Activated CD4-positive, alpha-beta memory T cell treated with anti-CD3 and anti-CD28 coated beads for 36 hours (primary cell): ENCODE results near the gene ALDH5A1. TPM values are rescaled to one million over a fixed set of nuclear protein-coding genes. Genes with fewer than 3 reads are reported as not detected.

Experiments
- CTCF ChIA-PET: fragments of 350-600 bp; sonication (Branson Sonifier 250); formaldehyde crosslinking; loops from one replicate; lab custom pipeline; 2021; ENCODE audit warnings: antibody characterized with exemption, inconsistent platforms; lab: Charles Lee
- POLR2A ChIA-PET: fragments of 350-600 bp; sonication (Branson Sonifier 250); formaldehyde crosslinking; loops from one replicate; lab custom pipeline; 2021; ENCODE audit warnings: antibody characterized with exemption; lab: Charles Lee
- DNase-seq: peaks from one replicate; pipeline ENCODE4 v3.0.0-alpha.2; 2020
- H3K27ac Mint-ChIP-seq: one replicate; pipeline ENCODE4 v1.8.0; 2021; ENCODE audit warnings: mixed read lengths
- H3K27me3 Mint-ChIP-seq: one replicate; pipeline ENCODE4 v1.8.0; 2021; ENCODE audit warnings: mixed read lengths
- H3K36me3 Mint-ChIP-seq: one replicate; pipeline ENCODE4 v1.8.0; 2021; ENCODE audit warnings: mixed read lengths
- H3K4me1 Mint-ChIP-seq: one replicate; pipeline ENCODE4 v1.8.0; 2021; ENCODE audit warnings: low read depth, mixed read lengths
- H3K4me3 Mint-ChIP-seq: one replicate; pipeline ENCODE4 v1.8.0; 2021; ENCODE audit warnings: mild to moderate bottlenecking, mixed read lengths
- H3K9me3 Mint-ChIP-seq: one replicate; pipeline ENCODE4 v1.8.0; 2021; ENCODE audit warnings: mixed read lengths
- intact Hi-C: fragments of 100-400 bp; cut with micrococcal nuclease; formaldehyde crosslinking; loops from one replicate; pipeline ENCODE4 v1.15.1; 2023
- total RNA-seq, 2 experiments: library from RNA; stranded (reverse); gene quantifications; one replicate each; pipeline ENCODE4 v1.2.3, GENCODE V29; 2021

ALDH5A1 gene
- total RNA-seq, 2 experiments from 2014 or later, result 13.1 to 13.9 TPM

GRCh38 chr6:24583463-24584381 lies 89.0 kb downstream of the ALDH5A1 start:
- intact Hi-C loops, result loop anchor here (1.0 to 5.0 kb wide), 4 partner anchors 83 to 489 kb away; partner anchors contain the start of genes GMNN and TDP2
- ChIA-PET POLR2A (no interaction called here), CTCF (interaction anchor here (0.6 to 8.8 kb wide), 37 partner anchors 9 to 487 kb away, joined by 3 to 117 read pairs (median 4); partner anchors contain the start of genes ACOT13, GMNN, KIAA0319 and TDP2)
- H3K4me3 Mint-ChIP-seq, result no peak overlapping the region
- H3K9me3 Mint-ChIP-seq, result no peaks in the 10 kb centered on the region
- H3K36me3 Mint-ChIP-seq, result no peaks in the 10 kb centered on the region
- peaks cover 2% of the 10 kb centered on the region for H3K4me1 Mint-ChIP-seq
- peaks cover 3% of the 10 kb centered on the region for H3K27me3 Mint-ChIP-seq
- H3K27ac Mint-ChIP-seq, result no peak overlapping the region
- DNase-seq, result peak; percentile 84

DNA sequence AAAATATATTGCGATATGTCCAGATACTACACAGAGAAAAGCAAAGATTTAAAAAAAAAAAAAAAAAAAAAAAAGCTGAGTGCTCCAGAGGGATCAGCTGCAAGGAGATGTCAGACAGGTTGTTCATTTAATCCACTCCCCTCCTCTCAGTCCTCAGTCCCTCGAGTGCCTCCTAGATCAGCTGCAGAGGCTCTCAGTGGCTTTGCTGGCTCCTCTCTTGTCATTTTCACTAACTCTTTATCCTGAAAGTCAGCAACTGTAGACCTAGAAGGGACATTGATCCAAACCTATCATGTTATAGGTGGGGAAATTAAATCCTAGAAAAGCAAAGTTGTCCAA lies 89.6 kb downstream of the ALDH5A1 start:
- POLR2A ChIA-PET, result no interaction called here
- peaks cover 2% of the 10 kb centered on the region for H3K4me1 Mint-ChIP-seq
- peaks cover 3% of the 10 kb centered on the region for H3K27me3 Mint-ChIP-seq
- H3K27ac Mint-ChIP-seq, result no peak overlapping the region
- H3K4me3 Mint-ChIP-seq, result no peak overlapping the region
- H3K36me3 Mint-ChIP-seq, result no peaks in the 10 kb centered on the region
- DNase-seq, result no peak
- CTCF ChIA-PET, result interaction anchor here (0.6 to 8.8 kb wide), 28 partner anchors 12 to 487 kb away, joined by 3 to 117 read pairs (median 4); partner anchors contain the start of genes ACOT13, GMNN, KIAA0319 and TDP2
- intact Hi-C loops, result loop anchor here (5.0 kb wide), 1 partner anchor 488 kb away; no protein-coding TSS in a partner anchor
- H3K9me3 Mint-ChIP-seq, result no peaks in the 10 kb centered on the region

Other genes with a start within 250 kb of the ALDH5A1 start
- under 1 TPM in 1 of 2 experiments, not detected in 1; 0.31 TPM for gene DCDC2, start 136.9 kb upstream of the ALDH5A1 start, total RNA-seq
- gene MRS2, start 92.0 kb upstream of the ALDH5A1 start, total RNA-seq, result 10 to 100 TPM; 20.0 to 23.4 TPM
- gene GPLD1, start 5.4 kb upstream of the ALDH5A1 start, total RNA-seq, result under 1 TPM; 0.19 to 0.29 TPM
- gene KIAA0319, start 151.2 kb downstream of the ALDH5A1 start, total RNA-seq, result under 1 TPM; 0.14 to 0.19 TPM
- gene TDP2, start 171.9 kb downstream of the ALDH5A1 start, total RNA-seq, result 10 to 100 TPM; 47.5 to 48.6 TPM
- gene ACOT13, start 172.1 kb downstream of the ALDH5A1 start, total RNA-seq, result 10 to 100 TPM; 33.7 to 35.9 TPM
- 100 to 1,000 TPM; 130 to 134 TPM for gene C6orf62, start 224.2 kb downstream of the ALDH5A1 start, total RNA-seq